Measurements from ENCODE around the gene MIDN.

MIDN gene

DNA sequence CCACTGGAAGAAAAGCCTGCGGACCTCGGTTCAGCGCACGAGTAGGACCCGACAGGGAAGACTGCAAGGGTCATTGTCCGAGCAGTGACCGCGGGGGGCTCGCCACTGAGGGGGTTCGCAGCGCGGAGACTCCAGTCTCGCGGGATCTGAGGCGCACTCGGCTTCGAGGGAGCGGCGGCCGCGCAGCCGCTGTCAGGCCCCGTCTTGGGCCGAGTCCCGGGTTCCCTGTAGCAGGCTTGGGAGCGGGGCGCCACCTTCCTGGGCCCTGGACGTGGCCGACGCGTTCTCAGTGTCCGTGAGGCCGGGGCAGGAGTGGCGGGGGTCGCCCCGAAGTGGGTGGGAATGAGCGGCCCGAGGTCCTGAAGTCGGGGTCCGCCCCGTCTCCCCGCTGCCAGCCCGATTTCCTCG lies 26.5 kb downstream of the MIDN start (continued):
- TF ChIP-seq PRDM1 (tag by site-specific recombination; IDR thresholded peaks at IDR 0.05) (no peak), ZBTB20 (tag by site-specific recombination; IDR thresholded peaks at IDR 0.05) (peak; percentile 100), KLF9 (tag by site-specific recombination; IDR thresholded peaks at IDR 0.05; ENCODE audit: low read depth) (peak; percentile 20), ZNF501 (tag by site-specific recombination; IDR thresholded peaks at IDR 0.05) (peak; percentile 90; the same call in 1 of the 2 replicates), ZNF555 (tag by site-specific recombination; conservative IDR thresholded peaks at IDR 0.05) (no peak), ZNF660 (tag by site-specific recombination; IDR thresholded peaks at IDR 0.05) (no peak; the same call in 1 of the 2 replicates), ZFHX2 (tag by site-specific recombination; conservative IDR thresholded peaks at IDR 0.05) (peak; percentile 35), ZNF391 (tag by site-specific recombination; IDR thresholded peaks at IDR 0.05; ENCODE audit: borderline replicate concordance, low read depth) (no peak), SP2 (tag by site-specific recombination; IDR thresholded peaks at IDR 0.05) (peak; percentile 33; the same call in 1 of the 2 replicates), ZNF837 (tag by site-specific recombination; IDR thresholded peaks at IDR 0.05) (0 out of 2 replicates have a peak, but pooled peaks have one; percentile 67), ZBTB7A (tag by site-specific recombination; IDR thresholded peaks at IDR 0.05; ENCODE audit: low read depth) (peak; percentile 95), ZNF549 (tag by site-specific recombination; IDR thresholded peaks at IDR 0.05) (no peak)
- TF ChIP-seq, protein P1, sequence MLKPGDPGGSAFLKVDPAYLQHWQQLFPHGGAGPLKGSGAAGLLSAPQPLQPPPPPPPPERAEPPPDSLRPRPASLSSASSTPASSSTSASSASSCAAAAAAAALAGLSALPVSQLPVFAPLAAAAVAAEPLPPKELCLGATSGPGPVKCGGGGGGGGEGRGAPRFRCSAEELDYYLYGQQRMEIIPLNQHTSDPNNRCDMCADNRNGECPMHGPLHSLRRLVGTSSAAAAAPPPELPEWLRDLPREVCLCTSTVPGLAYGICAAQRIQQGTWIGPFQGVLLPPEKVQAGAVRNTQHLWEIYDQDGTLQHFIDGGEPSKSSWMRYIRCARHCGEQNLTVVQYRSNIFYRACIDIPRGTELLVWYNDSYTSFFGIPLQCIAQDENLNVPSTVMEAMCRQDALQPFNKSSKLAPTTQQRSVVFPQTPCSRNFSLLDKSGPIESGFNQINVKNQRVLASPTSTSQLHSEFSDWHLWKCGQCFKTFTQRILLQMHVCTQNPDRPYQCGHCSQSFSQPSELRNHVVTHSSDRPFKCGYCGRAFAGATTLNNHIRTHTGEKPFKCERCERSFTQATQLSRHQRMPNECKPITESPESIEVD (tag by site-specific recombination; IDR thresholded peaks at IDR 0.05), result no peak
- TF ChIP-seq, protein P2, sequence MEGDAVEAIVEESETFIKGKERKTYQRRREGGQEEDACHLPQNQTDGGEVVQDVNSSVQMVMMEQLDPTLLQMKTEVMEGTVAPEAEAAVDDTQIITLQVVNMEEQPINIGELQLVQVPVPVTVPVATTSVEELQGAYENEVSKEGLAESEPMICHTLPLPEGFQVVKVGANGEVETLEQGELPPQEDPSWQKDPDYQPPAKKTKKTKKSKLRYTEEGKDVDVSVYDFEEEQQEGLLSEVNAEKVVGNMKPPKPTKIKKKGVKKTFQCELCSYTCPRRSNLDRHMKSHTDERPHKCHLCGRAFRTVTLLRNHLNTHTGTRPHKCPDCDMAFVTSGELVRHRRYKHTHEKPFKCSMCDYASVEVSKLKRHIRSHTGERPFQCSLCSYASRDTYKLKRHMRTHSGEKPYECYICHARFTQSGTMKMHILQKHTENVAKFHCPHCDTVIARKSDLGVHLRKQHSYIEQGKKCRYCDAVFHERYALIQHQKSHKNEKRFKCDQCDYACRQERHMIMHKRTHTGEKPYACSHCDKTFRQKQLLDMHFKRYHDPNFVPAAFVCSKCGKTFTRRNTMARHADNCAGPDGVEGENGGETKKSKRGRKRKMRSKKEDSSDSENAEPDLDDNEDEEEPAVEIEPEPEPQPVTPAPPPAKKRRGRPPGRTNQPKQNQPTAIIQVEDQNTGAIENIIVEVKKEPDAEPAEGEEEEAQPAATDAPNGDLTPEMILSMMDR (tag by site-specific recombination; IDR thresholded peaks at IDR 0.05), result peak; percentile 48
- TF ChIP-seq, protein P3, sequence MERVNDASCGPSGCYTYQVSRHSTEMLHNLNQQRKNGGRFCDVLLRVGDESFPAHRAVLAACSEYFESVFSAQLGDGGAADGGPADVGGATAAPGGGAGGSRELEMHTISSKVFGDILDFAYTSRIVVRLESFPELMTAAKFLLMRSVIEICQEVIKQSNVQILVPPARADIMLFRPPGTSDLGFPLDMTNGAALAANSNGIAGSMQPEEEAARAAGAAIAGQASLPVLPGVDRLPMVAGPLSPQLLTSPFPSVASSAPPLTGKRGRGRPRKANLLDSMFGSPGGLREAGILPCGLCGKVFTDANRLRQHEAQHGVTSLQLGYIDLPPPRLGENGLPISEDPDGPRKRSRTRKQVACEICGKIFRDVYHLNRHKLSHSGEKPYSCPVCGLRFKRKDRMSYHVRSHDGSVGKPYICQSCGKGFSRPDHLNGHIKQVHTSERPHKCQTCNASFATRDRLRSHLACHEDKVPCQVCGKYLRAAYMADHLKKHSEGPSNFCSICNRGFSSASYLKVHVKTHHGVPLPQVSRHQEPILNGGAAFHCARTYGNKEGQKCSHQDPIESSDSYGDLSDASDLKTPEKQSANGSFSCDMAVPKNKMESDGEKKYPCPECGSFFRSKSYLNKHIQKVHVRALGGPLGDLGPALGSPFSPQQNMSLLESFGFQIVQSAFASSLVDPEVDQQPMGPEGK (tag by site-specific recombination; IDR thresholded peaks at IDR 0.05), result peak; percentile 83
- TF ChIP-seq, protein P4, sequence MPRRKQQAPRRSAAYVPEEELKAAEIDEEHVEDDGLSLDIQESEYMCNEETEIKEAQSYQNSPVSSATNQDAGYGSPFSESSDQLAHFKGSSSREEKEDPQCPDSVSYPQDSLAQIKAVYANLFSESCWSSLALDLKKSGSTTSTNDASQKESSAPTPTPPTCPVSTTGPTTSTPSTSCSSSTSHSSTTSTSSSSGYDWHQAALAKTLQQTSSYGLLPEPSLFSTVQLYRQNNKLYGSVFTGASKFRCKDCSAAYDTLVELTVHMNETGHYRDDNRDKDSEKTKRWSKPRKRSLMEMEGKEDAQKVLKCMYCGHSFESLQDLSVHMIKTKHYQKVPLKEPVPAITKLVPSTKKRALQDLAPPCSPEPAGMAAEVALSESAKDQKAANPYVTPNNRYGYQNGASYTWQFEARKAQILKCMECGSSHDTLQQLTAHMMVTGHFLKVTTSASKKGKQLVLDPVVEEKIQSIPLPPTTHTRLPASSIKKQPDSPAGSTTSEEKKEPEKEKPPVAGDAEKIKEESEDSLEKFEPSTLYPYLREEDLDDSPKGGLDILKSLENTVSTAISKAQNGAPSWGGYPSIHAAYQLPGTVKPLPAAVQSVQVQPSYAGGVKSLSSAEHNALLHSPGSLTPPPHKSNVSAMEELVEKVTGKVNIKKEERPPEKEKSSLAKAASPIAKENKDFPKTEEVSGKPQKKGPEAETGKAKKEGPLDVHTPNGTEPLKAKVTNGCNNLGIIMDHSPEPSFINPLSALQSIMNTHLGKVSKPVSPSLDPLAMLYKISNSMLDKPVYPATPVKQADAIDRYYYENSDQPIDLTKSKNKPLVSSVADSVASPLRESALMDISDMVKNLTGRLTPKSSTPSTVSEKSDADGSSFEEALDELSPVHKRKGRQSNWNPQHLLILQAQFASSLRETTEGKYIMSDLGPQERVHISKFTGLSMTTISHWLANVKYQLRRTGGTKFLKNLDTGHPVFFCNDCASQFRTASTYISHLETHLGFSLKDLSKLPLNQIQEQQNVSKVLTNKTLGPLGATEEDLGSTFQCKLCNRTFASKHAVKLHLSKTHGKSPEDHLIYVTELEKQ (tag by site-specific recombination; IDR thresholded peaks at IDR 0.05; ENCODE audit: borderline replicate concordance), result peak; percentile 44; the same call in 1 of the 2 replicates
- TF ChIP-seq, protein P5, sequence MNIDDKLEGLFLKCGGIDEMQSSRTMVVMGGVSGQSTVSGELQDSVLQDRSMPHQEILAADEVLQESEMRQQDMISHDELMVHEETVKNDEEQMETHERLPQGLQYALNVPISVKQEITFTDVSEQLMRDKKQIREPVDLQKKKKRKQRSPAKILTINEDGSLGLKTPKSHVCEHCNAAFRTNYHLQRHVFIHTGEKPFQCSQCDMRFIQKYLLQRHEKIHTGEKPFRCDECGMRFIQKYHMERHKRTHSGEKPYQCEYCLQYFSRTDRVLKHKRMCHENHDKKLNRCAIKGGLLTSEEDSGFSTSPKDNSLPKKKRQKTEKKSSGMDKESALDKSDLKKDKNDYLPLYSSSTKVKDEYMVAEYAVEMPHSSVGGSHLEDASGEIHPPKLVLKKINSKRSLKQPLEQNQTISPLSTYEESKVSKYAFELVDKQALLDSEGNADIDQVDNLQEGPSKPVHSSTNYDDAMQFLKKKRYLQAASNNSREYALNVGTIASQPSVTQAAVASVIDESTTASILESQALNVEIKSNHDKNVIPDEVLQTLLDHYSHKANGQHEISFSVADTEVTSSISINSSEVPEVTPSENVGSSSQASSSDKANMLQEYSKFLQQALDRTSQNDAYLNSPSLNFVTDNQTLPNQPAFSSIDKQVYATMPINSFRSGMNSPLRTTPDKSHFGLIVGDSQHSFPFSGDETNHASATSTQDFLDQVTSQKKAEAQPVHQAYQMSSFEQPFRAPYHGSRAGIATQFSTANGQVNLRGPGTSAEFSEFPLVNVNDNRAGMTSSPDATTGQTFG (tag by site-specific recombination; IDR thresholded peaks at IDR 0.05; ENCODE audit: borderline replicate concordance), result no peak
- TF ChIP-seq, protein P6, sequence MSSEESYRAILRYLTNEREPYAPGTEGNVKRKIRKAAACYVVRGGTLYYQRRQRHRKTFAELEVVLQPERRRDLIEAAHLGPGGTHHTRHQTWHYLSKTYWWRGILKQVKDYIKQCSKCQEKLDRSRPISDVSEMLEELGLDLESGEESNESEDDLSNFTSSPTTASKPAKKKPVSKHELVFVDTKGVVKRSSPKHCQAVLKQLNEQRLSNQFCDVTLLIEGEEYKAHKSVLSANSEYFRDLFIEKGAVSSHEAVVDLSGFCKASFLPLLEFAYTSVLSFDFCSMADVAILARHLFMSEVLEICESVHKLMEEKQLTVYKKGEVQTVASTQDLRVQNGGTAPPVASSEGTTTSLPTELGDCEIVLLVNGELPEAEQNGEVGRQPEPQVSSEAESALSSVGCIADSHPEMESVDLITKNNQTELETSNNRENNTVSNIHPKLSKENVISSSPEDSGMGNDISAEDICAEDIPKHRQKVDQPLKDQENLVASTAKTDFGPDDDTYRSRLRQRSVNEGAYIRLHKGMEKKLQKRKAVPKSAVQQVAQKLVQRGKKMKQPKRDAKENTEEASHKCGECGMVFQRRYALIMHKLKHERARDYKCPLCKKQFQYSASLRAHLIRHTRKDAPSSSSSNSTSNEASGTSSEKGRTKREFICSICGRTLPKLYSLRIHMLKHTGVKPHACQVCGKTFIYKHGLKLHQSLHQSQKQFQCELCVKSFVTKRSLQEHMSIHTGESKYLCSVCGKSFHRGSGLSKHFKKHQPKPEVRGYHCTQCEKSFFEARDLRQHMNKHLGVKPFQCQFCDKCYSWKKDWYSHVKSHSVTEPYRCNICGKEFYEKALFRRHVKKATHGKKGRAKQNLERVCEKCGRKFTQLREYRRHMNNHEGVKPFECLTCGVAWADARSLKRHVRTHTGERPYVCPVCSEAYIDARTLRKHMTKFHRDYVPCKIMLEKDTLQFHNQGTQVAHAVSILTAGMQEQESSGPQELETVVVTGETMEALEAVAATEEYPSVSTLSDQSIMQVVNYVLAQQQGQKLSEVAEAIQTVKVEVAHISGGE (tag by site-specific recombination; conservative IDR thresholded peaks at IDR 0.05; ENCODE audit: low read depth), result 0 out of 2 replicates have a peak, but pooled peaks have one; percentile 33
- TF ChIP-seq, protein P7, sequence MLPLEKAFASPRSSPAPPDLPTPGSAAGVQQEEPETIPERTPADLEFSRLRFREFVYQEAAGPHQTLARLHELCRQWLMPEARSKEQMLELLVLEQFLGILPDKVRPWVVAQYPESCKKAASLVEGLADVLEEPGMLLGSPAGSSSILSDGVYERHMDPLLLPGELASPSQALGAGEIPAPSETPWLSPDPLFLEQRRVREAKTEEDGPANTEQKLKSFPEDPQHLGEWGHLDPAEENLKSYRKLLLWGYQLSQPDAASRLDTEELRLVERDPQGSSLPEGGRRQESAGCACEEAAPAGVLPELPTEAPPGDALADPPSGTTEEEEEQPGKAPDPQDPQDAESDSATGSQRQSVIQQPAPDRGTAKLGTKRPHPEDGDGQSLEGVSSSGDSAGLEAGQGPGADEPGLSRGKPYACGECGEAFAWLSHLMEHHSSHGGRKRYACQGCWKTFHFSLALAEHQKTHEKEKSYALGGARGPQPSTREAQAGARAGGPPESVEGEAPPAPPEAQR (tag by site-specific recombination; IDR thresholded peaks at IDR 0.05), result no peak
- TF ChIP-seq, protein P8, sequence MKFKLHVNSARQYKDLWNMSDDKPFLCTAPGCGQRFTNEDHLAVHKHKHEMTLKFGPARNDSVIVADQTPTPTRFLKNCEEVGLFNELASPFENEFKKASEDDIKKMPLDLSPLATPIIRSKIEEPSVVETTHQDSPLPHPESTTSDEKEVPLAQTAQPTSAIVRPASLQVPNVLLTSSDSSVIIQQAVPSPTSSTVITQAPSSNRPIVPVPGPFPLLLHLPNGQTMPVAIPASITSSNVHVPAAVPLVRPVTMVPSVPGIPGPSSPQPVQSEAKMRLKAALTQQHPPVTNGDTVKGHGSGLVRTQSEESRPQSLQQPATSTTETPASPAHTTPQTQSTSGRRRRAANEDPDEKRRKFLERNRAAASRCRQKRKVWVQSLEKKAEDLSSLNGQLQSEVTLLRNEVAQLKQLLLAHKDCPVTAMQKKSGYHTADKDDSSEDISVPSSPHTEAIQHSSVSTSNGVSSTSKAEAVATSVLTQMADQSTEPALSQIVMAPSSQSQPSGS (tag by site-specific recombination; IDR thresholded peaks at IDR 0.05; ENCODE audit: low read depth), result no peak
